Bone marrow (tissue), 2 donors: ENCODE data around the gene CNGA4.
"Not testable (repeated sequence)": the region's sequence is repeated elsewhere in the genome, so short reads cannot be mapped to it uniquely, and the experiment has no call there.

Experiments used
- DNase-seq, 2 donors: peaks; one replicate each; lab custom pipeline; 2025; lab: John Stamatoyannopoulos, UW

The CNGA4 gene

GRCh38 chr11:6225024-6225423 lies 13.9 kb upstream of the CNGA4 start:
- DNase-seq = no peak

DNA sequence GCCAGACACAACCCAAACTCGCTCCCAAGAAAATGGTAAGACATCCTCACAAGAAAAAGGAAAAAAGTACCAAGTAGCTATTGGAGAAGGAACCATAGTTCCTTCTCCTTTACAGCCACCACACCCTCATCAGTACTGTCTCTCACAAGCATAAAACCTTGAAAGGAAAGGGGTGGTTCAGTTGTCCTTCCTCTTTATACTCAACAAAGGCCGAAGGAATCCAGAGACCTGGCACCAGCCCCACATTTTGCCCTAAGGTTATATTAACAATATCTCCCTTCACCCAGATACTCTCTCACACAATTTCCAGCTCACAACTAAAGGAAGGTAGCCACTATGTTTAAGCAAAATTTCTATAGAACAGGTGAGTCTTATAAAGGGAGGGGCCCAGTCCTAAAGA lies 13.0 kb upstream of the CNGA4 start:
- DNase-seq = no peak

DNA sequence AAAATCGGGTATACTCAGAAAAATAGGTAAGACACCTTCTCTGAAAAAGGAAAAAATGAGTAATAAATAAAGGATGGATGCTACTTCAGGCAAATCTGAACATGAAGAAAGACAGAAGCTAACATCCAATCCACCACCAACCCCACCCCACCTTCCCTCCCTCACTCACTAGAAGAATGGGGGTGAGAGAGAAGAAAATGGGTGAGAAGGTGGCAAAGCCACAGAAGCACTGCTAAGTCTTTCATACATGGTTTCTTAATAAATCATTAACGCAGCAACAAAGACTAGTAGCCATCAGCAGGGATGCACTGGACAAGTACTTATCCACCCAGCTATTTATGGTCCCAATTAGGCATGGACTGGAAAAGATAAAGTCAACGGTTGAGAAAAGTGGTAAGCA lies 10.4 kb upstream of the CNGA4 start:
- DNase-seq = no peak

GRCh38 chr11:6229911-6230310 lies 9.0 kb upstream of the CNGA4 start:
- no peak for DNase-seq

DNA sequence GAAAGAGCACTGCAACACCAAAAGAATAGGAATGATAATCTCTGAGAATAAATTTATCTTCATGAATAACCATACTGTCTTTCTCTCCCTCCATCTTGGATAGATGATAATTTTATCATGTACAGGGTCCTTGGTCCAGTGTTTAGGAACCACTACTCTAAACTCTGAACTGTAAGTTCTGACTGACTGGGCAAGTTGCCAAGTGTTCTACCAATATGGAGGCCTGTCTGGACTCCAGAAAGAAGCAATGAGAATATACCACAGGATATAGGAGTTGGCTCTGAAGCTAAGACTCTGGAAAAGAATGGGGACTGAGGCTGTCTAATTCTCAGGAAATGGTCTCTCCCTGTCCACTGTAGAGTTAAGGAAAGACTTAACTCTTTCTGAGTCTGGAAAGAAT lies 6.0 kb upstream of the CNGA4 start:
- DNase-seq = no peak

GRCh38 chr11:6233984-6234386 lies 4.9 kb upstream of the CNGA4 start:
- DNase-seq = no peak

- DNase-seq = peak; percentile 91 to 100
These were observed 4.3 kb upstream of the CNGA4 start, which contains the start of gene FHIP1B for GRCh38 chr11:6234387-6235107. FHIP1B (minus strand) TSS chr11:6234636; CDS start chr11:6224516, 10,120 bp downstream.

DNA sequence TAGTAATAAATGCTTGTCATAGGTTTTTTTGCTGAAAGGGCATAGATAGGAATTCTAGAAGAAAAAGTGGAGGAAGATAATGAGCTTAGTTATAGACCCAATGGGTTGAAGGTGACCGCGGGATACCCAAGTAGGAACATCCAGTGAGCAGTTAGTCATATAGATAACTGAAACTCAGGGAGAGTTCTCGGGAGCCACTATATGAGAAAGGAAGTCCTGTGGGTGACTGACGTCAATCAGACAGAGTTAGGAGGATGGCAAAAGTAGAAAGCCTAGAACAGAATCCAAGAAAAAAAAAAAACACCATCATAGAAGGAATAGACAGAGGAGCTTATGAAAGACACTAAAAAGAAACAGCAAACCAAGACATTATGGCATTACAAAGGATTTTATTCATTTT lies 1.6 kb upstream of the CNGA4 start:
- no peak for DNase-seq

GRCh38 chr11:6237761-6238302 lies 1.1 kb upstream of the CNGA4 start:
- DNase-seq = no peak

GRCh38 chr11:6240139-6240538 lies 1.2 kb downstream of the CNGA4 start:
- no peak for DNase-seq

DNA sequence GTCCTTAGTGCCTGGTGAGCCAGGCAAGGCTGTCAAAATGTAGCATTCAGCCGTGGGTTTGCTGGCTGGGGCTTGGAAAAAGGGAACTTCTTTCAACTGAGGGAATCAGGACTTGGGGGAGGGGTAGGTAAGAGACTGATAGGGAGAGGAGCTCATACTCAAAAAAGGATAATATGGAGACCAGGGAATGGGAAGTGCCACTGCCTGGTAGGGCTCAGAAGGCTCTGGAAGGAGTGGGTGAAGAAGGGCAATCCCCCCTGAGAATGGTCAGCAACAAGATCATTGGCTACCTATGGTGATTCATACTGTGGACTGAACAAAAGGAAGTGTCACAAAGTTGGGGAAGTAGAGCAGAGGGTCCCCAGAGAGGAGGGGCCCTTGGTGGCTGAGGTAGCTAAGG lies 1.9 kb downstream of the CNGA4 start:
- DNase-seq = no peak

DNA sequence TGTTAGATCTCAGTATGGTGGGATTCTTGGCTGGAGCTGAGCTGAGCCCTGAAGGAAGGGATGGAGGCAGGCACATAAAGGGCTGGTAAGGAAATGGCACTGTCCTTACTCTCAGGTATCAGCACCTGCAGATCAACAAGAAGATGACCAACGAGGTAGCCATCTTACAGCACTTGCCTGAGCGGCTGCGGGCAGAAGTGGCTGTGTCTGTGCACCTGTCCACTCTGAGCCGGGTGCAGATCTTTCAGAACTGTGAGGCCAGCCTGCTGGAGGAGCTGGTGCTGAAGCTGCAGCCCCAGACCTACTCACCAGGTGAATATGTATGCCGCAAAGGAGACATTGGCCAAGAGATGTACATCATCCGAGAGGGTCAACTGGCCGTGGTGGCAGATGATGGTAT lies 2.4 kb downstream of the CNGA4 start:
- no peak for DNase-seq

- DNase-seq = no peak
These were observed 6.6 kb downstream of the CNGA4 start for GRCh38 chr11:6245536-6245935.

DNA sequence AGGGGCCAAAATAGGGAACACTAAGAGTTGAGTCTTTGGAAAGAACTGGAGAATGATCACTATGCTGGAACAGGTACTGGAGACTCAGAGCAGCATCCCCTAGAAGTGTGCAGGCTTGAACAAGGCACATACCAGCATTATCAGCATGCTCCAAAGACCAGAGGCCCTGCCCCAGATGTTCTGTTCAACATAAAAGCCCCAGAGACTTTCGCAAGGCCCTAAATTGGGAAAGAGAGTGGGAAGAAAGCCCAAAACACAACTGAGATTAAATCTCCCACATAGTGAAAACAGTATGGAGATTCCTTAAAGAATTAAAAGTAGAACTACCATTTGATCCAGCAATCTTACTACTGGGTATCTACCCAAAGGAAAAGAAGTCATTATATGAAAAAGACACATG lies 9.4 kb downstream of the CNGA4 start:
- no peak for DNase-seq

- not testable (repeated sequence) for DNase-seq
These were observed 10.0 kb downstream of the CNGA4 start for GRCh38 chr11:6248897-6249296.

- no peak for DNase-seq
These were observed 11.1 kb downstream of the CNGA4 start for GRCh38 chr11:6249770-6250555.

- no peak for DNase-seq
These were observed 12.3 kb downstream of the CNGA4 start for GRCh38 chr11:6251120-6251733.

GRCh38 chr11:6251990-6252473 lies 13.1 kb downstream of the CNGA4 start:
- no peak for DNase-seq

- no peak for DNase-seq
These were observed 14.3 kb downstream of the CNGA4 start for GRCh38 chr11:6253197-6253596.

- no peak for DNase-seq
These were observed 19.3 kb downstream of the CNGA4 start for GRCh38 chr11:6258141-6258540.

- no peak for DNase-seq
These were observed 19.7 kb downstream of the CNGA4 start for GRCh38 chr11:6258571-6259081.

DNA sequence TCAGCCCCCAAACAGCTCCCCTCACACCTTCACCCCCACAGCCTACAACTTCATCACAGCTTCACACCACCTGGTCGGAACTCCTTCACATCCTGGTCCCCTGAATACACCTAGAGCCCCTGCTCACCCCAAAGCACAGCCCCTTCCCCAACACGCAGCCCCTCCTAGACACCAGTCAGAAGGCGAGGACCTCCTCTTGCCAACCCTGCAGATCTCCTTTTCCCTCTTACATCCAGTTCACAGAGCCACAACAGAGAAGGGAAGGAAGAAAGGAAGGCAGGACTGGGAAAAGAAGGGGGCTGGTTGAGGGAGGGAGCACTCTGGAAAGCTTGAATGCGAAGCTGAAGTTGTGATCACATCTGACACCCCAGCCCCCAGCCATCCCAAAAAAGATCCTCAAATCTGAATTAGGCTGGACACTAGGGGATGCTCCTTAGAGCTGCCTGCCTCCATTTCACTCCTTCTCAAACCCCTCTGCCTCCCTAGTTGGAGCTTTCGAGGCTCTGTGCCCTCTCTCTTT lies 21.4 kb downstream of the CNGA4 start:
- DNase-seq = no peak
